Measurements from ENCODE around the gene RNF17.

The RNF17 gene

GRCh38 chr13:24868874-24869273 is 104.9 kb downstream of the RNF17 start:
- Histone ChIP-seq H3K9ac (ENCODE audit: low read length) (no peak overlapping the region), H3K4me3 (ENCODE audit: low read length) (no peak overlapping the region), H4K8ac (ENCODE audit: low read depth, low read length) (no peak overlapping the region), H2BK120ac (ENCODE audit: low read depth, low read length) (no peak overlapping the region), H4K5ac (ENCODE audit: low read length) (no peak overlapping the region), H2BK5ac (ENCODE audit: low read length) (no peak overlapping the region), H2AK5ac (ENCODE audit: low read length) (no peak overlapping the region), H3K36me3 (ENCODE audit: control insufficient read depth, insufficient read depth, low read length) (no peaks in the 10 kb centered on the region), H3K79me2 (ENCODE audit: control insufficient read depth, insufficient read depth, low read length) (no peaks in the 10 kb centered on the region), H3K4ac (ENCODE audit: low read depth, low read length) (no peak overlapping the region), H3K27me3 (ENCODE audit: insufficient read depth, low read length, poor library complexity) (no peaks in the 10 kb centered on the region), H3K56ac (ENCODE audit: low read length) (no peak overlapping the region), H2BK15ac (replicated peaks; ENCODE audit: low read depth) (no peak overlapping the region), H3K79me1 (ENCODE audit: low read length) (no peaks in the 10 kb centered on the region), H3K23ac (ENCODE audit: low read length) (no peak overlapping the region), H3K4me1 (ENCODE audit: control insufficient read depth, low read depth, low read length) (no peaks in the 10 kb centered on the region), H3K27ac (ENCODE audit: low read depth, low read length) (no peak overlapping the region), H3K4me2 (ENCODE audit: low read length) (no peak overlapping the region), H3K18ac (ENCODE audit: low read length) (no peak overlapping the region)
- DNase-seq: no peak
- WGBS (ENCODE audit: extremely low coverage, insufficient coverage, low lambda C conversion rate): no CpG with 5 or more reads among the region's 4 CpGs

DNA sequence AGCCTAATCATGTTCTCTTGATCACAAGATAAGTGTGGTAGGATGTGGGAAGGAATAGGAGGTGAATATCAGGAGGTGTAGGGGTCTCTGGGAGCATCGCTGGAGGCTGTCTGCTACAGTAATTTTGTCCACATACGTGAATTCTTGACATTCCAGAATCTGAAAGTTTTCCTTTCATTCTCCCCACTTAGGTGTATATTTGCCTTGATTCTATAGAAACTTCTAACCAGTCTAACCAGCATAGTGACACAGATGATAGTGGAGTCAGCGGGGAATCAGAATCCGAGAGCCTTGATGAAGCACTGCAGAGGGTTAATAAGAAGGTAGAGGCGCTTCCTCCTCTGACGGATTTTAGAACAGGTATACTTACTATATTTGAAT is 106.4 kb downstream of the RNF17 start:
- H3K56ac ChIP-seq (ENCODE audit: low read length): no peak overlapping the region
- H3K4ac ChIP-seq (ENCODE audit: low read depth, low read length): no peak overlapping the region
- no peak overlapping the region for H4K5ac ChIP-seq (ENCODE audit: low read length)
- no CpG with 5 or more reads among the region's 6 CpGs for WGBS (ENCODE audit: extremely low coverage, insufficient coverage, low lambda C conversion rate)
- H3K4me3 ChIP-seq (ENCODE audit: low read length): no peak overlapping the region
- DNase-seq: no peak
- H3K18ac ChIP-seq (ENCODE audit: low read length): no peak overlapping the region
- H2BK120ac ChIP-seq (ENCODE audit: low read depth, low read length): no peak overlapping the region
- H3K9ac ChIP-seq (ENCODE audit: low read length): no peak overlapping the region
- H2BK5ac ChIP-seq (ENCODE audit: low read length): no peak overlapping the region
- H3K79me2 ChIP-seq (ENCODE audit: control insufficient read depth, insufficient read depth, low read length): no peaks in the 10 kb centered on the region
- H3K36me3 ChIP-seq (ENCODE audit: control insufficient read depth, insufficient read depth, low read length): no peaks in the 10 kb centered on the region
- H4K8ac ChIP-seq (ENCODE audit: low read depth, low read length): no peak overlapping the region
- no peak overlapping the region for H2AK5ac ChIP-seq (ENCODE audit: low read length)
- no peaks in the 10 kb centered on the region for H3K27me3 ChIP-seq (ENCODE audit: insufficient read depth, low read length, poor library complexity)
- no peak overlapping the region for H3K23ac ChIP-seq (ENCODE audit: low read length)
- no peak overlapping the region for H3K4me2 ChIP-seq (ENCODE audit: low read length)
- H3K27ac ChIP-seq (ENCODE audit: low read depth, low read length): no peak overlapping the region
- no peaks in the 10 kb centered on the region for H3K4me1 ChIP-seq (ENCODE audit: control insufficient read depth, low read depth, low read length)
- H3K79me1 ChIP-seq (ENCODE audit: low read length): no peaks in the 10 kb centered on the region
- no peak overlapping the region for H2BK15ac ChIP-seq (replicated peaks; ENCODE audit: low read depth)

- Histone ChIP-seq H3K4me2 (ENCODE audit: low read length) (no peak overlapping the region), H2BK15ac (replicated peaks; ENCODE audit: low read depth) (no peak overlapping the region), H3K18ac (ENCODE audit: low read length) (no peak overlapping the region), H3K23ac (ENCODE audit: low read length) (no peak overlapping the region), H3K4me1 (ENCODE audit: control insufficient read depth, low read depth, low read length) (no peaks in the 10 kb centered on the region), H4K5ac (ENCODE audit: low read length) (no peak overlapping the region), H3K9ac (ENCODE audit: low read length) (no peak overlapping the region), H3K79me2 (ENCODE audit: control insufficient read depth, insufficient read depth, low read length) (no peaks in the 10 kb centered on the region), H3K56ac (ENCODE audit: low read length) (no peak overlapping the region), H3K36me3 (ENCODE audit: control insufficient read depth, insufficient read depth, low read length) (no peaks in the 10 kb centered on the region), H2BK5ac (ENCODE audit: low read length) (no peak overlapping the region), H4K8ac (ENCODE audit: low read depth, low read length) (no peak overlapping the region), H3K27me3 (ENCODE audit: insufficient read depth, low read length, poor library complexity) (no peaks in the 10 kb centered on the region), H3K4me3 (ENCODE audit: low read length) (no peak overlapping the region), H3K4ac (ENCODE audit: low read depth, low read length) (no peak overlapping the region), H2BK120ac (ENCODE audit: low read depth, low read length) (no peak overlapping the region), H2AK5ac (ENCODE audit: low read length) (no peak overlapping the region), H3K27ac (ENCODE audit: low read depth, low read length) (no peak overlapping the region), H3K79me1 (ENCODE audit: low read length) (no peaks in the 10 kb centered on the region)
- WGBS (ENCODE audit: extremely low coverage, insufficient coverage, low lambda C conversion rate): no CpG with 5 or more reads among the region's 6 CpGs
- DNase-seq: no peak
These were observed 111.6 kb downstream of the RNF17 start for GRCh38 chr13:24875566-24875965.

GRCh38 chr13:24877531-24877930 is 113.6 kb downstream of the RNF17 start:
- Histone ChIP-seq H3K4me2 (ENCODE audit: low read length) (no peak overlapping the region), H4K8ac (ENCODE audit: low read depth, low read length) (no peak overlapping the region), H3K4me3 (ENCODE audit: low read length) (no peak overlapping the region), H2BK120ac (ENCODE audit: low read depth, low read length) (no peak overlapping the region), H2BK5ac (ENCODE audit: low read length) (no peak overlapping the region), H3K4ac (ENCODE audit: low read depth, low read length) (no peak overlapping the region), H3K18ac (ENCODE audit: low read length) (no peak overlapping the region), H3K79me2 (ENCODE audit: control insufficient read depth, insufficient read depth, low read length) (no peaks in the 10 kb centered on the region), H3K4me1 (ENCODE audit: control insufficient read depth, low read depth, low read length) (no peaks in the 10 kb centered on the region), H3K36me3 (ENCODE audit: control insufficient read depth, insufficient read depth, low read length) (no peaks in the 10 kb centered on the region), H2BK15ac (replicated peaks; ENCODE audit: low read depth) (no peak overlapping the region), H3K9ac (ENCODE audit: low read length) (no peak overlapping the region), H3K23ac (ENCODE audit: low read length) (no peak overlapping the region), H4K5ac (ENCODE audit: low read length) (no peak overlapping the region), H3K27ac (ENCODE audit: low read depth, low read length) (no peak overlapping the region), H3K27me3 (ENCODE audit: insufficient read depth, low read length, poor library complexity) (no peaks in the 10 kb centered on the region), H3K56ac (ENCODE audit: low read length) (no peak overlapping the region), H3K79me1 (ENCODE audit: low read length) (no peaks in the 10 kb centered on the region), H2AK5ac (ENCODE audit: low read length) (no peak overlapping the region)
- DNase-seq: no peak
- WGBS (ENCODE audit: extremely low coverage, insufficient coverage, low lambda C conversion rate): no CpG with 5 or more reads among the region's 1 CpG

DNA sequence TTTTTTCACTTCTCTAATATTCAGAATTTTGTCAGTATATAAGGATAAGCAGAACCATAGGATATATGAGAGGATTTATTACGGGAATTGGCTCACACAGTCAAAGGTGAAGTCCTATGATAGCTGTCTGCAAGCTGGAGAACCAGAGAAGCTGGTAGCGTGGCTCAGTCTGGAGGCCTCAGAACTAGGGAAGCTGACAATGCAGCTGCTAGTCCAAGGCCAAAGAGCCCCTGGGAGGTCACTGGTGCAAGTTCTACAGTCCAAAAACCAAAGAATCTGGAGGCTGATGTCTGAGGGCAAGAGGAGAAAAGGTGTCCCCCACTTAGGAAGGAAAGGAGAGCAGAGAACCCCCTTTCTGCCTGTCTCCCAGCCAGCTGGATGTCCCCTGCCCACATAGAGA is 114.4 kb downstream of the RNF17 start:
- Histone ChIP-seq H3K79me2 (ENCODE audit: control insufficient read depth, insufficient read depth, low read length) (no peaks in the 10 kb centered on the region), H3K36me3 (ENCODE audit: control insufficient read depth, insufficient read depth, low read length) (no peaks in the 10 kb centered on the region), H3K79me1 (ENCODE audit: low read length) (no peaks in the 10 kb centered on the region), H3K4ac (ENCODE audit: low read depth, low read length) (no peak overlapping the region), H3K56ac (ENCODE audit: low read length) (no peak overlapping the region), H3K4me1 (ENCODE audit: control insufficient read depth, low read depth, low read length) (no peaks in the 10 kb centered on the region), H2AK5ac (ENCODE audit: low read length) (no peak overlapping the region), H4K5ac (ENCODE audit: low read length) (no peak overlapping the region), H3K4me3 (ENCODE audit: low read length) (no peak overlapping the region), H3K4me2 (ENCODE audit: low read length) (no peak overlapping the region), H3K18ac (ENCODE audit: low read length) (no peak overlapping the region), H3K23ac (ENCODE audit: low read length) (no peak overlapping the region), H3K27ac (ENCODE audit: low read depth, low read length) (no peak overlapping the region), H2BK120ac (ENCODE audit: low read depth, low read length) (no peak overlapping the region), H2BK15ac (replicated peaks; ENCODE audit: low read depth) (no peak overlapping the region), H3K27me3 (ENCODE audit: insufficient read depth, low read length, poor library complexity) (no peaks in the 10 kb centered on the region), H2BK5ac (ENCODE audit: low read length) (no peak overlapping the region), H4K8ac (ENCODE audit: low read depth, low read length) (no peak overlapping the region), H3K9ac (ENCODE audit: low read length) (no peak overlapping the region)
- WGBS (ENCODE audit: extremely low coverage, insufficient coverage, low lambda C conversion rate): no CpG with 5 or more reads among the region's 2 CpGs
- no peak for DNase-seq

DNA sequence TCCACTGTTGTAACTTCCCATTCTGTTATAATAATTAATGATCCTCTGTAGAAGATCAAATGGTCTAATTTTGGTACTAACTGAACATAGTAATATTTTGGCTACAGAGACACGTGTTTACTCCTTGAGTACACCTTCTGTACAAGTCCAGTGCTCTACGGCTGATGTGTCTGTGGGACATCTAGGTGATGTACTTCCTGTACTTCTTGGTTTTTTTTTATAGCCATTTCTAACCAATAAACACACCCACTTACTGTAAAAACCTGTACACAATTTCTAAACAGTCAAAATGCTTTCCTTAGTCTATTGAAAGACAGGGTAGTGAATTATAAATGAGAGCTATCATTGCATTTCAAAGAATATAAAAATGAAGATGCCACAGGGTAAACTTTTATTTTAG is 118.7 kb downstream of the RNF17 start:
- H3K23ac ChIP-seq (ENCODE audit: low read length): no peak overlapping the region
- H3K9ac ChIP-seq (ENCODE audit: low read length): no peak overlapping the region
- H2BK15ac ChIP-seq (replicated peaks; ENCODE audit: low read depth): no peak overlapping the region
- no peak overlapping the region for H4K5ac ChIP-seq (ENCODE audit: low read length)
- no peaks in the 10 kb centered on the region for H3K4me1 ChIP-seq (ENCODE audit: control insufficient read depth, low read depth, low read length)
- H3K79me2 ChIP-seq (ENCODE audit: control insufficient read depth, insufficient read depth, low read length): no peaks in the 10 kb centered on the region
- H4K8ac ChIP-seq (ENCODE audit: low read depth, low read length): no peak overlapping the region
- no peak overlapping the region for H3K4ac ChIP-seq (ENCODE audit: low read depth, low read length)
- H2BK5ac ChIP-seq (ENCODE audit: low read length): no peak overlapping the region
- no peak overlapping the region for H3K4me3 ChIP-seq (ENCODE audit: low read length)
- WGBS (ENCODE audit: extremely low coverage, insufficient coverage, low lambda C conversion rate): no CpG with 5 or more reads among the region's 2 CpGs
- no peak overlapping the region for H2BK120ac ChIP-seq (ENCODE audit: low read depth, low read length)
- no peak overlapping the region for H3K4me2 ChIP-seq (ENCODE audit: low read length)
- DNase-seq: no peak
- no peaks in the 10 kb centered on the region for H3K27me3 ChIP-seq (ENCODE audit: insufficient read depth, low read length, poor library complexity)
- no peak overlapping the region for H2AK5ac ChIP-seq (ENCODE audit: low read length)
- H3K79me1 ChIP-seq (ENCODE audit: low read length): no peaks in the 10 kb centered on the region
- no peak overlapping the region for H3K56ac ChIP-seq (ENCODE audit: low read length)
- peaks cover 6% of the 10 kb centered on the region for H3K36me3 ChIP-seq (ENCODE audit: control insufficient read depth, insufficient read depth, low read length)
- H3K27ac ChIP-seq (ENCODE audit: low read depth, low read length): no peak overlapping the region
- H3K18ac ChIP-seq (ENCODE audit: low read length): no peak overlapping the region
